SH-SY5Y (cell line): ENCODE data around the gene CCM2.

Source experiments
- GATA2 ChIP-seq: IDR thresholded peaks from 2 replicates; pipeline ENCODE4 v1.6.1; 2011; ENCODE audit warnings: mild to moderate bottlenecking, low read depth, low read length
- GATA3 ChIP-seq: IDR thresholded peaks from 2 replicates; pipeline ENCODE4 v1.6.1; 2011; ENCODE audit warnings: low read depth, mild to moderate bottlenecking, low read length, moderate library complexity

GRCh38 chr7:45033261-45033930 lies 33.4 kb downstream of the CCM2 start:
- TF ChIP-seq GATA3 = no peak
- no peak for TF ChIP-seq GATA2
